NOMO-1 (cell line): ENCODE measurements around the gene C4orf54.

Experiments
- DNase-seq, 2 experiments: peaks; one replicate each; lab custom pipeline; 2025; ENCODE audit not compliant: unreplicated experiment in 2 of 2; lab: John Stamatoyannopoulos, UW

Gene C4orf54

GRCh38 chr4:99657798-99658197 lies at the start of gene C4orf54:
Gene C4orf54, minus strand, starts transcription at chr4:99657828. Its CDS starts 3,180 bp downstream, at chr4:99654648.
- no peak for DNase-seq

GRCh38 chr4:99705891-99706290 lies 48.3 kb upstream of the C4orf54 start:
- no peak for DNase-seq

- no peak for DNase-seq
Observed at GRCh38 chr4:99696801-99697200, 39.2 kb upstream of the C4orf54 start.

GRCh38 chr4:99693140-99693539 lies 35.5 kb upstream of the C4orf54 start:
- no peak for DNase-seq

GRCh38 chr4:99690990-99691389 lies 33.4 kb upstream of the C4orf54 start:
- DNase-seq: no peak

- no peak for DNase-seq
Observed at GRCh38 chr4:99690472-99690871, 32.8 kb upstream of the C4orf54 start.

GRCh38 chr4:99687120-99687519 lies 29.5 kb upstream of the C4orf54 start:
- no peak for DNase-seq

- DNase-seq: no peak
Observed at GRCh38 chr4:99685234-99685633, 27.6 kb upstream of the C4orf54 start.

GRCh38 chr4:99683895-99684294 lies 26.3 kb upstream of the C4orf54 start:
- no peak for DNase-seq

GRCh38 chr4:99679976-99680375 lies 22.3 kb upstream of the C4orf54 start:
- no peak for DNase-seq

GRCh38 chr4:99679204-99679603 lies 21.6 kb upstream of the C4orf54 start:
- DNase-seq: no peak

GRCh38 chr4:99677161-99677560 lies 19.5 kb upstream of the C4orf54 start:
- no peak for DNase-seq

GRCh38 chr4:99670409-99671073 lies 12.9 kb upstream of the C4orf54 start:
- DNase-seq: no peak

GRCh38 chr4:99669084-99669483 lies 11.5 kb upstream of the C4orf54 start:
- no peak for DNase-seq

- no peak for DNase-seq
Observed at GRCh38 chr4:99668472-99668871, 10.8 kb upstream of the C4orf54 start.

- no peak for DNase-seq
Observed at GRCh38 chr4:99665983-99666382, 8.4 kb upstream of the C4orf54 start.

- no peak for DNase-seq
Observed at GRCh38 chr4:99664716-99665115, 7.1 kb upstream of the C4orf54 start.

GRCh38 chr4:99661907-99662306 lies 4.3 kb upstream of the C4orf54 start:
- no peak for DNase-seq

GRCh38 chr4:99658666-99659065 lies 1.0 kb upstream of the C4orf54 start:
- no peak for DNase-seq

- DNase-seq: no peak
Observed at GRCh38 chr4:99655308-99656081, 2.1 kb downstream of the C4orf54 start.

- no peak for DNase-seq
Observed at GRCh38 chr4:99654361-99654761, 3.3 kb downstream of the C4orf54 start.

GRCh38 chr4:99653916-99654315 lies 3.7 kb downstream of the C4orf54 start:
- DNase-seq: no peak
